ENCODE data around the gene CCDC91. TPM values are rescaled to one million over a fixed set of nuclear protein-coding genes. Genes with fewer than 3 reads are reported as not detected.

CCDC91 gene
- total RNA-seq, 4 donors from 2014 or later: 48.6 to 95.3 (median 52.1) TPM

- TF ChIP-seq CTCF (IDR thresholded peaks at IDR 0.05; ENCODE audit: low read depth): no peak
Observed at GRCh38 chr12:28316049-28316448, 125.8 kb downstream of the CCDC91 start.

GRCh38 chr12:28318273-28318672, 128.0 kb downstream of the CCDC91 start:
- TF ChIP-seq CTCF (IDR thresholded peaks at IDR 0.05; ENCODE audit: low read depth): no peak

- no peak for TF ChIP-seq CTCF (IDR thresholded peaks at IDR 0.05; ENCODE audit: low read depth)
Observed at GRCh38 chr12:28320353-28320752, 130.1 kb downstream of the CCDC91 start.

GRCh38 chr12:28327722-28328121, 137.5 kb downstream of the CCDC91 start:
- TF ChIP-seq CTCF (IDR thresholded peaks at IDR 0.05; ENCODE audit: low read depth): no peak

GRCh38 chr12:28328967-28329366, 138.7 kb downstream of the CCDC91 start:
- no peak for TF ChIP-seq CTCF (IDR thresholded peaks at IDR 0.05; ENCODE audit: low read depth)

GRCh38 chr12:28331130-28331529, 140.9 kb downstream of the CCDC91 start:
- TF ChIP-seq CTCF (IDR thresholded peaks at IDR 0.05; ENCODE audit: low read depth): no peak

- no peak for TF ChIP-seq CTCF (IDR thresholded peaks at IDR 0.05; ENCODE audit: low read depth)
Observed at GRCh38 chr12:28340261-28341045, 150.2 kb downstream of the CCDC91 start.

All from subcutaneous adipose tissue (tissue), 4 donors.